Limb (tissue), 2 donors: ENCODE data around the gene MAN1B1.
A peak's percentile ranks its signal among the peaks of the same experiment; 100 is the strongest.

ENCODE experiments used
- DNase-seq, 2 donors: peaks; one replicate each; pipeline ENCODE4 v3.0.0-alpha.2; 2016; ENCODE audit errors: extremely low spot score in 2 of 2

MAN1B1 gene

GRCh38 chr9:137084526-137084925, 2.3 kb upstream of the MAN1B1 start:
- no peak for DNase-seq

GRCh38 chr9:137085920-137086530, 760 bp upstream of the MAN1B1 start:
- peak in 1 of 2 donors; percentile 56 for DNase-seq

GRCh38 chr9:137087409-137087925, 682 bp downstream of the MAN1B1 start:
- no peak for DNase-seq

GRCh38 chr9:137088121-137088520, 1.3 kb downstream of the MAN1B1 start:
- no peak for DNase-seq

- no peak for DNase-seq
These were observed 2.6 kb downstream of the MAN1B1 start for GRCh38 chr9:137089232-137089947.

- DNase-seq = no peak
These were observed 9.1 kb downstream of the MAN1B1 start for GRCh38 chr9:137095664-137096517.

- no peak for DNase-seq
These were observed 10.2 kb downstream of the MAN1B1 start for GRCh38 chr9:137096785-137097546.

- DNase-seq = no peak
These were observed 11.1 kb downstream of the MAN1B1 start for GRCh38 chr9:137097761-137098462.

- DNase-seq = no peak
These were observed 12.4 kb downstream of the MAN1B1 start for GRCh38 chr9:137099231-137099630.

- no peak for DNase-seq
These were observed 16.6 kb downstream of the MAN1B1 start for GRCh38 chr9:137103206-137103999.

GRCh38 chr9:137105814-137106661, 19.3 kb downstream of the MAN1B1 start:
- no peak for DNase-seq

GRCh38 chr9:137106662-137107250, 20.0 kb downstream of the MAN1B1 start:
- no peak for DNase-seq

GRCh38 chr9:137107312-137107921, 20.6 kb downstream of the MAN1B1 start:
- no peak for DNase-seq

- DNase-seq = no peak
These were observed 21.2 kb downstream of the MAN1B1 start for GRCh38 chr9:137107982-137108381.

- no peak for DNase-seq
These were observed 21.9 kb downstream of the MAN1B1 start for GRCh38 chr9:137108608-137109249.

GRCh38 chr9:137109250-137110146, 22.7 kb downstream of the MAN1B1 start:
- no peak for DNase-seq
